Hepatocyte (in vitro differentiated cells): ENCODE results near the gene ZDHHC14.
"Not testable (repeated sequence)": the region's sequence is repeated elsewhere in the genome, so short reads cannot be mapped to it uniquely, and the experiment has no call there.

Source experiments
- EZH2 ChIP-seq: fragments of 200-600 bp; sonication (generic); IDR thresholded peaks from 2 replicates; pipeline ENCODE4 v1.6.1; 2016; ENCODE audit warnings: antibody characterized with exemption, mild to moderate bottlenecking, borderline replicate concordance
- TF ChIP-seq, protein P1 (sequence below): fragments of 200-600 bp; sonication (generic); IDR thresholded peaks from 2 replicates; pipeline ENCODE4 v1.5.1; 2016; ENCODE audit warnings: antibody characterized with exemption, mild to moderate bottlenecking; ENCODE audit not compliant: poor library complexity

- TF ChIP-seq, protein P1, sequence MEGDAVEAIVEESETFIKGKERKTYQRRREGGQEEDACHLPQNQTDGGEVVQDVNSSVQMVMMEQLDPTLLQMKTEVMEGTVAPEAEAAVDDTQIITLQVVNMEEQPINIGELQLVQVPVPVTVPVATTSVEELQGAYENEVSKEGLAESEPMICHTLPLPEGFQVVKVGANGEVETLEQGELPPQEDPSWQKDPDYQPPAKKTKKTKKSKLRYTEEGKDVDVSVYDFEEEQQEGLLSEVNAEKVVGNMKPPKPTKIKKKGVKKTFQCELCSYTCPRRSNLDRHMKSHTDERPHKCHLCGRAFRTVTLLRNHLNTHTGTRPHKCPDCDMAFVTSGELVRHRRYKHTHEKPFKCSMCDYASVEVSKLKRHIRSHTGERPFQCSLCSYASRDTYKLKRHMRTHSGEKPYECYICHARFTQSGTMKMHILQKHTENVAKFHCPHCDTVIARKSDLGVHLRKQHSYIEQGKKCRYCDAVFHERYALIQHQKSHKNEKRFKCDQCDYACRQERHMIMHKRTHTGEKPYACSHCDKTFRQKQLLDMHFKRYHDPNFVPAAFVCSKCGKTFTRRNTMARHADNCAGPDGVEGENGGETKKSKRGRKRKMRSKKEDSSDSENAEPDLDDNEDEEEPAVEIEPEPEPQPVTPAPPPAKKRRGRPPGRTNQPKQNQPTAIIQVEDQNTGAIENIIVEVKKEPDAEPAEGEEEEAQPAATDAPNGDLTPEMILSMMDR, result not testable (repeated sequence)
- not testable (repeated sequence) for TF ChIP-seq EZH2
Measured at GRCh38 chr6:157576991-157577390, 196.0 kb downstream of the ZDHHC14 start.
